GM18526 (cell line): ENCODE data around the gene ZSWIM6.

Source experiments
- POLR2A ChIP-seq: IDR thresholded peaks from 3 replicates; pipeline ENCODE4 v1.6.1; 2011; ENCODE audit not compliant: insufficient read length; ENCODE audit errors: extremely low read depth

ZSWIM6 gene

DNA sequence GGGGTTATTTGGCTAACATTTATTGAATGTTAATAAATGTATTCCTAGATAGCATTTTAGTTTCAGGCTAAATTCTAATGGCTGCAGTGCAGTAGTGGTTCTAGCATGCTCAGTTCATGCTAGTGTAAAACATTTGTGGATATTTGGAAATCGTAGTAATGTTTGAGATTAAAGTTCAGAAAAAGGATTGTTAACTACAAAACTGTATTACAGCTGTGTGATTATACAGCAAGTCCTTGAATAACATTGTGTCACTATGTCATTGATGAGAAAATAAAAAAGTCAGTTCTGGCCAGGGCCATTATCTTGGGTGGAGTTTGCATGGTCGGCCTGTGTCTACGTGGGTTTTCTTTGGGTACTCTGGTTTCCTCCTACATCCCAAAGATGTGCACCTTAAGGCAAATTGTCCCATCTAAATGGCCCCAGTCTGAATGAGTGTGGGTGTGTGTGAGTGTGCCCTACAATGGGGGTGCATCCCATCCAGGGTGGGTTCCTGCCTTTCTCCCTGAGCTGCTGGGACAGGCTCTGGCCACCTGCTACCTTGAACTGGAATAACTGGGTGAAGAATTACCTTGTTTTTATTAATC lies 8.8 kb downstream of the ZSWIM6 start:
- no peak for TF ChIP-seq POLR2A

- TF ChIP-seq POLR2A, result no peak
Observed at GRCh38 chr5:61342071-61342501, 10.0 kb downstream of the ZSWIM6 start.

GRCh38 chr5:61344187-61344944 lies 12.3 kb downstream of the ZSWIM6 start:
- no peak for TF ChIP-seq POLR2A

GRCh38 chr5:61346511-61346910 lies 14.5 kb downstream of the ZSWIM6 start:
- TF ChIP-seq POLR2A, result no peak

GRCh38 chr5:61347080-61347479 lies 15.0 kb downstream of the ZSWIM6 start:
- no peak for TF ChIP-seq POLR2A

DNA sequence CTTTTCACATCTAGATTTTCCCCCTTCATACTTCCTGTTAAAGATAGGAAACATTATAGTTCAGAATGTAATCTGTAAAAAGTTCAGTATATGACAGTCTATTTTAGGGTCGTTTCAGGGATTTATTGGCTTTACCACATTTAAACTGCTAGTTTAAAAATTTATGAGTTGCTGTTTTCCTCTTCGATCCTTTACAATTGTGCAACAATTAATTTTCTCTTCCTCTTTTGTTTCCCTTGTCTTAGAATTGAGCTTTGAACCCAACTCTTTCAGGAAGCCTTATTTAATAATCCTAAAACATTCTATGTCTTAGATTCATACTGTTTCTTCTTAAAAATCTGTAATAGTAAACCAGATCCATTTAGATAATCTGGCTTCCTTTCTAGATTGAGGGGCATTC lies 16.4 kb downstream of the ZSWIM6 start:
- no peak for TF ChIP-seq POLR2A

DNA sequence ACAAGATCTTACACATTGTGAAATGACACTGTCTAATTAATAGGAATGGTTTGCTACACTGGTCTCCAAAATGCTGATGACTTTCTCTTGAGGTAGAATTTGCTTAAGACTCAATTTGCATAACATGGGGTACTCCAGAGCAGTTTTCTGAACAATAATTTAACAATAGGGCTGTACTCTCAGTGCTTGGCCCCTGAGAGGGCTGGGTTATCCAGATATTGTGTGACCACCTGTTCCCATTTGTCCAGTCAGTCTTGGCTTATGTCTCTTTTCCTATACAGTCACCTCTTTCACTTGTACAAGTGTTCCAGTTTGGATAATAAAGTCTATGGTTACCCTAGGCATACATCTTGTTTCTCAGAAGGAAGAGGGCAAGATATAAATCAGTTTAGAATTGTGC lies 17.9 kb downstream of the ZSWIM6 start:
- no peak for TF ChIP-seq POLR2A

DNA sequence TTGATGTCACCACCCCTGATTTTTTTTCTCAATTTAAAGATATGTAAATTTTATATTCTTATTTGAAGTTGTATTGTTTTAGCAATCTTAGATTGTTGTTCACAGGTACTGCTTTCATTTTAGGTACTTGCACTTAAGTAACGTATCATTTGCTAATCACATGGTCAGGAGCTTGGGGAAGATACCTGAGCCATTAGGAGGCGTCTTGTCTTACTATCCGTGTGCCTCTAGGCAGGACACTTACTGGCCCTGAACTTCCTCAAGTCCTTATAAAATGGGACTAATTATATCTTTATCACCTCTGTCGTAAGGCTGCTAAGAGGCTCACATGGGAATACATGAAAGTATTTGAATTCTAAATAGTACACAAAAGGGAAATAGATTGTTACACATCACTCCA lies 18.5 kb downstream of the ZSWIM6 start:
- TF ChIP-seq POLR2A, result no peak

- no peak for TF ChIP-seq POLR2A
Observed at GRCh38 chr5:61351733-61352132, 19.7 kb downstream of the ZSWIM6 start.

DNA sequence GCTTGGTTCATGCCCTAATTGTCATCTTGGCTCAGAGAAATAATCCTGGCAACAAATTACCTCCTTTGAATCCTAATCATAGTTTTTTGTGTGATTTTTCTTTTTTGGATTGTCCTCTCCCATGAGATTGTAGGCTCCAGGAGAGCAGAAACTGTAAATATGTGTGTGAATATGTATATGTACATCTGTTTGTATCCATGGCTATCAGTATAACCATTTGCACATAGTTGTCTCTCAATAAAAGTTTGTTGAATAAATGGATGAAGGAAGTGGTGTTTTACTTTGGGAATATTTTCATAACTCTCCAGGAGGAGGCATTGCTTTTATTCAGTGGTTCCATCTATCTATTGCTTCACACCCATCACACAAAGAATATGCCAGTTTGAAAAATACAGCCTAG lies 20.1 kb downstream of the ZSWIM6 start:
- TF ChIP-seq POLR2A, result no peak

GRCh38 chr5:61352612-61353156 lies 20.6 kb downstream of the ZSWIM6 start:
- no peak for TF ChIP-seq POLR2A

DNA sequence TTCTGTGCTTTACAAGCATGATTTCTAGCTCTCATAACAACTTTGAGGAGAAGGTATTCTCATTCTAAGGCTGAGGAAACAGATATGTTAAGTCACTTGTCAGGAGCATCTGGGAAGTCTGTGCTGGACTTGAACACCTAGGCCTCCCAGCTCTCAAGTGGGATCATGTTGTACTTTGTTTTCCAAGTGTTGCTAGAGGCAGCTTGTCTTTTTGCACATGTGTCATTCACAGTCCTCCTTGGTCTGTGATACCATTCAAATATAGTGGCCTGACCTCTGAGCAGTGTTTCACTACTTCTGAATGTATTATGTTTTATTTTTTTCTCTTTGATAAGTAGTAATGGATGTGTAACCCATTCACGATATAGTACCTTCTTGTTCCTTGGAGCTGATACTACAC lies 21.2 kb downstream of the ZSWIM6 start:
- TF ChIP-seq POLR2A, result no peak

GRCh38 chr5:61354199-61354598 lies 22.1 kb downstream of the ZSWIM6 start:
- no peak for TF ChIP-seq POLR2A

DNA sequence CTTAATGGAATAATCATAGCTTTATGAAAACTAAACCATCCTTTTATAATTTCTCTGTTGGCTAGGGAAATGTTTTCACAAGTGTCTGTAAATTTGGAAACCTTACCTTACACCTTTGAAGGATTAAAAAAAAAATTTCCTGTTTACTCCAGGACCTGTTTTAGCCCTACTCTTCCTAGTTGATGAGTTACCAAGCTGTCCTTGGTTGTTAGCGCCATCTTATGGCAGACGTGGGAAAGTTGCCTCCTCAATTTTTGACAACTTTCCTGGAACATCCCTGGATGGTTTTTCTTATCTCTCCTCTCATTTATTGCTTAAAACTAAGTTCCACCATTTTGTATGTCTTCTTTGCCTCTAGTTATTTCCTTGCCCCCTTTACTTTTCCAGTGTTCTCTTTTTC lies 25.7 kb downstream of the ZSWIM6 start:
- no peak for TF ChIP-seq POLR2A

DNA sequence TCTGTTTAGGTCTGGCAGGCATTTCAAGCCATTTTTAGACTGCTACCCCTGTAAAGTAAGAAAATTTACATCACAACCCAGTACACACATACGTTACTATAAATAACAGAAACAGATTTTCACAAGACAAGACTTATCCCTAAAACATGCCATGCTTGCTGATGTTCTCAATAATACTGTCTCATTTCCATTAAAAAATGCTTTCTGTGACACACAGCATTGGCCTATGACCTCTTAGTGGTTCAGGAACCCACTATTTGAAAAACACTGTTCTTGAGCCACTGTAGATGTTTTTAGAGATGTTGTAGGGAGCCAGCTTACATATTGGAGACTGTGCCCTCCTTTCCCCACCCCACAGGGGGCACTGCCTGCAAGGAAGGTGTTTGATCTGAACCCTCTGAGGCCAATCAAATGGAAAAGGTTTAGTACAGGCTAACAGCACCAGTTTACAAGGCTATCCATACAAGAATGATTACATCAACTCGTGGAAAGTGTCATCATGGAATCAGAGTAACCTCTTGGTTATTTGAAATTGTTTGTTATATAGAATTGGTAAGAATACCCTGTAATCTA lies 30.8 kb downstream of the ZSWIM6 start:
- no peak for TF ChIP-seq POLR2A

GRCh38 chr5:61363401-61364114 lies 31.5 kb downstream of the ZSWIM6 start:
- TF ChIP-seq POLR2A, result no peak
